HEK293 (cell line): ENCODE results near the gene KCNQ1.

Experiments used
- CTCF ChIA-PET: fragments of 350-600 bp; formaldehyde crosslinking; extraction: SDS; loops from one replicate; lab custom pipeline; 2021; ENCODE audit warnings: antibody characterized with exemption; lab: Yijun Ruan, JAX
- POLR2A ChIA-PET: fragments of 300-600 bp; formaldehyde crosslinking; extraction: SDS; loops from one replicate; lab custom pipeline; 2020; ENCODE audit warnings: antibody characterized with exemption, inconsistent platforms; lab: Yijun Ruan, JAX
- H3K27ac ChIP-seq: fragments of 200-500 bp; sonication (Bioruptor generic); 2 replicates; pipeline ENCODE4 v1.5.1; 2014; ENCODE audit warnings: low read depth, low read length, control low read depth, inconsistent platforms; ENCODE audit errors: extremely low read depth
- H3K36me3 ChIP-seq, 2 experiments: fragments of 200-500 bp in 1 of 2; sonication (Bioruptor generic) in 1 of 2; 1 replicate in 1 of 2; 2 replicates in 1 of 2; pipeline ENCODE4 v1.5.1; 2014 to 2017; ENCODE audit warnings: inconsistent platforms in 2 of 2, low read length in 2 of 2; ENCODE audit not compliant: control insufficient read depth in 2 of 2, insufficient read depth in 1 of 2
- H3K4me1 ChIP-seq: fragments of 200-500 bp; sonication (Bioruptor generic); 2 replicates; pipeline ENCODE4 v1.5.1; 2014; ENCODE audit warnings: mild to moderate bottlenecking, low read length, inconsistent platforms; ENCODE audit not compliant: control insufficient read depth, insufficient read depth
- H3K4me3 ChIP-seq: 2 replicates; pipeline ENCODE4 v1.5.1; 2011; ENCODE audit warnings: low read depth, mild to moderate bottlenecking, control low read depth, low read length, moderate library complexity
- H3K9me3 ChIP-seq: fragments of 200-500 bp; sonication (Bioruptor generic); 2 replicates; pipeline ENCODE4 v1.5.1; 2014; ENCODE audit warnings: low read depth, low read length, inconsistent platforms; ENCODE audit not compliant: control insufficient read depth, insufficient read depth
- AEBP2 ChIP-seq: fragments of 450-650 bp; formaldehyde crosslinking; IDR thresholded peaks from 2 replicates; pipeline ENCODE4 v1.5.1; 2016; ENCODE audit warnings: missing biosample characterization, missing genetic modification characterization, borderline replicate concordance
- CTCF ChIP-seq: fragments of 450-650 bp; formaldehyde crosslinking; IDR thresholded peaks from 2 replicates; pipeline ENCODE4 v1.5.1; 2016; ENCODE audit warnings: missing biosample characterization, missing genetic modification characterization
- GLIS1 ChIP-seq: fragments of 450-650 bp; formaldehyde crosslinking; IDR thresholded peaks from 2 replicates; pipeline ENCODE4 v1.5.1; 2016; ENCODE audit warnings: missing biosample characterization, missing genetic modification characterization
- HOXC10 ChIP-seq: sonication (generic); formaldehyde crosslinking; IDR thresholded peaks from 2 replicates; pipeline ENCODE4 v1.8.1; 2023; ENCODE audit warnings: mild to moderate bottlenecking, missing genetic modification reagents
- IKZF3 ChIP-seq: fragments of 450-650 bp; IDR thresholded peaks from 2 replicates; pipeline ENCODE4 v1.5.0; 2018; ENCODE audit warnings: missing biosample characterization, mild to moderate bottlenecking, missing genetic modification characterization, moderate library complexity
- INSM2 ChIP-seq: fragments of 450-650 bp; formaldehyde crosslinking; IDR thresholded peaks from 2 replicates; pipeline ENCODE4 v1.5.1; 2016; ENCODE audit warnings: missing biosample characterization, missing genetic modification characterization
- SCRT1 ChIP-seq: fragments of 450-650 bp; formaldehyde crosslinking; IDR thresholded peaks from 2 replicates; pipeline ENCODE4 v1.5.1; 2016; ENCODE audit warnings: missing biosample characterization, missing genetic modification characterization, borderline replicate concordance
- ZBTB20 ChIP-seq: fragments of 450-650 bp; formaldehyde crosslinking; IDR thresholded peaks from 2 replicates; pipeline ENCODE4 v1.5.1; 2016; ENCODE audit warnings: missing biosample characterization, missing genetic modification characterization
- ZBTB21 ChIP-seq: fragments of 450-650 bp; formaldehyde crosslinking; IDR thresholded peaks from 2 replicates; pipeline ENCODE4 v1.5.1; 2017; ENCODE audit warnings: missing biosample characterization, missing genetic modification characterization
- ZBTB44 ChIP-seq: fragments of 450-650 bp; IDR thresholded peaks from 2 replicates; pipeline ENCODE4 v1.5.1; 2018; ENCODE audit warnings: missing biosample characterization, mild to moderate bottlenecking, missing genetic modification characterization
- ZFP3 ChIP-seq: fragments of 450-650 bp; formaldehyde crosslinking; IDR thresholded peaks from 2 replicates; pipeline ENCODE4 v1.5.1; 2016; ENCODE audit warnings: low read depth, missing biosample characterization, missing genetic modification characterization
- ZNF112 ChIP-seq: fragments of 450-650 bp; formaldehyde crosslinking; IDR thresholded peaks from 2 replicates; pipeline ENCODE4 v1.5.0; 2017; ENCODE audit warnings: missing biosample characterization, missing genetic modification characterization
- ZNF133 ChIP-seq: fragments of 450-650 bp; formaldehyde crosslinking; IDR thresholded peaks from 2 replicates; pipeline ENCODE4 v1.5.1; 2016; ENCODE audit warnings: missing biosample characterization, missing genetic modification characterization
- ZNF157 ChIP-seq: fragments of 450-650 bp; formaldehyde crosslinking; IDR thresholded peaks from 2 replicates; pipeline ENCODE4 v1.5.1; 2016; ENCODE audit warnings: missing biosample characterization, missing genetic modification characterization
- ZNF174 ChIP-seq: fragments of 450-650 bp; formaldehyde crosslinking; IDR thresholded peaks from 2 replicates; pipeline ENCODE4 v1.5.0; 2017; ENCODE audit warnings: missing biosample characterization, mild to moderate bottlenecking, missing genetic modification characterization
- ZNF175 ChIP-seq: fragments of 450-650 bp; formaldehyde crosslinking; IDR thresholded peaks from 2 replicates; pipeline ENCODE4 v1.5.1; 2016; ENCODE audit warnings: missing biosample characterization, missing genetic modification characterization
- ZNF280C ChIP-seq: fragments of 450-650 bp; formaldehyde crosslinking; IDR thresholded peaks from 2 replicates; pipeline ENCODE4 v1.5.1; 2016; ENCODE audit warnings: missing biosample characterization, missing genetic modification characterization
- ZNF292 ChIP-seq: fragments of 450-650 bp; formaldehyde crosslinking; IDR thresholded peaks from 2 replicates; pipeline ENCODE4 v1.5.1; 2016; ENCODE audit warnings: low read depth, missing biosample characterization, missing genetic modification characterization, borderline replicate concordance
- ZNF302 ChIP-seq: fragments of 450-650 bp; formaldehyde crosslinking; IDR thresholded peaks from 2 replicates; pipeline ENCODE4 v1.5.1; 2016; ENCODE audit warnings: missing biosample characterization, missing genetic modification characterization, low read depth
- ZNF510 ChIP-seq: fragments of 450-650 bp; formaldehyde crosslinking; IDR thresholded peaks from 2 replicates; pipeline ENCODE4 v1.5.1; 2018; ENCODE audit warnings: mild to moderate bottlenecking, missing genetic modification characterization, missing biosample characterization; ENCODE audit not compliant: insufficient replicate concordance
- ZNF530 ChIP-seq: fragments of 450-650 bp; formaldehyde crosslinking; IDR thresholded peaks from 2 replicates; pipeline ENCODE4 v1.5.1; 2016; ENCODE audit warnings: low read depth, missing biosample characterization, missing genetic modification characterization
- ZNF558 ChIP-seq: fragments of 450-650 bp; formaldehyde crosslinking; IDR thresholded peaks from 2 replicates; pipeline ENCODE4 v1.5.1; 2016; ENCODE audit warnings: missing biosample characterization, missing genetic modification characterization
- ZNF645 ChIP-seq: fragments of 450-650 bp; formaldehyde crosslinking; IDR thresholded peaks from 2 replicates; pipeline ENCODE4; 2016; ENCODE audit warnings: missing biosample characterization, missing genetic modification characterization
- ZNF768 ChIP-seq: fragments of 450-650 bp; formaldehyde crosslinking; IDR thresholded peaks from 2 replicates; pipeline ENCODE4 v1.5.1; 2018; ENCODE audit warnings: missing biosample characterization, mild to moderate bottlenecking, missing genetic modification characterization
- ZSCAN23 ChIP-seq: fragments of 450-650 bp; formaldehyde crosslinking; IDR thresholded peaks from 2 replicates; pipeline ENCODE4 v1.5.1; 2016; ENCODE audit warnings: missing biosample characterization, missing genetic modification characterization

KCNQ1 gene

GRCh38 chr11:2526808-2527381, 82.1 kb downstream of the KCNQ1 start:
- H3K9me3 ChIP-seq, result no peaks in the 10 kb centered on the region
- CTCF ChIA-PET, result interaction anchor here (0.6 to 2.0 kb wide), 4 partner anchors 83 to 364 kb away, joined by 3 to 5 read pairs (median 4); no protein-coding TSS in a partner anchor
- no peaks in the 10 kb centered on the region for H3K36me3 ChIP-seq
- no peak overlapping the region for H3K27ac ChIP-seq
- no peak for TF ChIP-seq ZNF510 (tag by site-specific recombination)
- no peak for TF ChIP-seq ZSCAN23 (tag by site-specific recombination)
- TF ChIP-seq ZNF174 (tag by site-specific recombination), result no peak
- TF ChIP-seq ZBTB44 (tag by site-specific recombination), result no peak
- TF ChIP-seq ZBTB20 (tag by site-specific recombination), result no peak
- no peak for TF ChIP-seq ZNF292 (tag by site-specific recombination)
- no peak for TF ChIP-seq ZNF645 (tag by site-specific recombination)
- TF ChIP-seq CTCF (tag by site-specific recombination), result no peak
- TF ChIP-seq ZNF558, result no peak
- no peak for TF ChIP-seq SCRT1 (tag by site-specific recombination)
- no peak for TF ChIP-seq AEBP2 (tag by site-specific recombination)
- no peak for TF ChIP-seq GLIS1 (tag by site-specific recombination)
- TF ChIP-seq HOXC10, result no peak
- TF ChIP-seq IKZF3 (tag by site-specific recombination), result no peak
- TF ChIP-seq ZNF302 (tag by site-specific recombination), result no peak
- no peak for TF ChIP-seq ZNF157 (tag by site-specific recombination)
- no peak for TF ChIP-seq ZFP3 (tag by site-specific recombination)
- TF ChIP-seq ZBTB21 (tag by site-specific recombination), result no peak
- H3K4me1 ChIP-seq, result no peaks in the 10 kb centered on the region
- H3K4me3 ChIP-seq, result no peak overlapping the region
- POLR2A ChIA-PET, result no interaction called here

- ChIA-PET POLR2A (no interaction called here), CTCF (interaction anchor here (0.6 to 6.3 kb wide), 4 partner anchors 104 to 363 kb away, joined by 3 to 208 read pairs (median 5); no protein-coding TSS in a partner anchor)
- H3K4me3 ChIP-seq, result no peak overlapping the region
- H3K27ac ChIP-seq, result no peak overlapping the region
- H3K9me3 ChIP-seq, result no peaks in the 10 kb centered on the region
- H3K4me1 ChIP-seq, result no peaks in the 10 kb centered on the region
- no peaks in the 10 kb centered on the region for H3K36me3 ChIP-seq
- TF ChIP-seq ZNF112 (tag by site-specific recombination) (no peak), ZNF280C (tag by site-specific recombination) (no peak), ZNF530 (no peak), ZNF133 (tag by site-specific recombination) (no peak), INSM2 (no peak), ZNF768 (tag by site-specific recombination) (no peak), ZNF175 (tag by site-specific recombination) (no peak)
Measured at GRCh38 chr11:2527621-2528291, 82.9 kb downstream of the KCNQ1 start.
